Measurements from ENCODE around the gene SIX1. TPM values are rescaled to one million over a fixed set of nuclear protein-coding genes. Genes with fewer than 3 reads are reported as not detected.

Gene SIX1
- total RNA-seq, 1 donor from 2014 or later: 1.1 TPM

Other genes starting within 250 kb of the SIX1 start
- 7.9 TPM for gene C14orf39, start 163.4 kb downstream of the SIX1 start, total RNA-seq
- gene SIX6, start 140.3 kb downstream of the SIX1 start, total RNA-seq: not detected
- gene SIX4, start 74.9 kb upstream of the SIX1 start, total RNA-seq: 1.4 TPM
- gene MNAT1, start 85.3 kb upstream of the SIX1 start, total RNA-seq: 37.5 TPM

Measured in ascending aorta (tissue), 1 donor.